ENCODE data around the gene SOX12.
A peak's percentile ranks its signal among the peaks of the same experiment; 100 is the strongest.

SOX12 gene

GRCh38 chr20:346033-346639, 20.8 kb downstream of the SOX12 start:
- TF ChIP-seq CTCF (IDR thresholded peaks at IDR 0.05; ENCODE audit: low read length, missing control alignments): no peak
- no peak for DNase-seq (ENCODE audit: low read depth)
- peak overlapping the region; percentile 80 for H3K4me3 ChIP-seq (replicated peaks; ENCODE audit: low read depth, low read length)

- TF ChIP-seq CTCF (IDR thresholded peaks at IDR 0.05; ENCODE audit: low read length, missing control alignments): no peak
- peak within 1 kb of the TSS; percentile 80 for H3K4me3 ChIP-seq (replicated peaks; ENCODE audit: low read depth, low read length)
- DNase-seq (ENCODE audit: low read depth): peak; percentile 66
These were observed 21.4 kb downstream of the SOX12 start, which contains the start of gene NRSN2 for GRCh38 chr20:346640-347316. Gene NRSN2 (plus strand): TSS chr20:347111. CDS start chr20:349644, 2,533 bp downstream.

GRCh38 chr20:347317-347639, 21.9 kb downstream of the SOX12 start:
- DNase-seq (ENCODE audit: low read depth): no peak

GRCh38 chr20:347640-348484, 22.5 kb downstream of the SOX12 start:
- DNase-seq (ENCODE audit: low read depth): peak; percentile 96
- peak overlapping the region; percentile 80 for H3K4me3 ChIP-seq (replicated peaks; ENCODE audit: low read depth, low read length)
- TF ChIP-seq CTCF (IDR thresholded peaks at IDR 0.05; ENCODE audit: low read length, missing control alignments): no peak

More at GRCh38 chr20:347317-347639, 21.9 kb downstream of the SOX12 start:
- no peak for TF ChIP-seq CTCF (IDR thresholded peaks at IDR 0.05; ENCODE audit: low read length, missing control alignments)
- H3K4me3 ChIP-seq (replicated peaks; ENCODE audit: low read depth, low read length): peak overlapping the region; percentile 80

- H3K4me3 ChIP-seq (replicated peaks; ENCODE audit: low read depth, low read length): peak overlapping the region; percentile 80
- no peak for TF ChIP-seq CTCF (IDR thresholded peaks at IDR 0.05; ENCODE audit: low read length, missing control alignments)
- DNase-seq (ENCODE audit: low read depth): no peak
These were observed 23.9 kb downstream of the SOX12 start for GRCh38 chr20:348972-349841.

GRCh38 chr20:353166-353565, 27.8 kb downstream of the SOX12 start:
- H3K4me3 ChIP-seq (replicated peaks; ENCODE audit: low read depth, low read length): no peak overlapping the region
- DNase-seq (ENCODE audit: low read depth): no peak
- TF ChIP-seq CTCF (IDR thresholded peaks at IDR 0.05; ENCODE audit: low read length, missing control alignments): no peak

Measured in fibroblast of pulmonary artery (primary cell).